Cardiac septum (tissue), 1 donor: ENCODE measurements around the gene HMG20B. TPM values are rescaled to one million over a fixed set of nuclear protein-coding genes. Genes with fewer than 3 reads are reported as not detected.
"Not testable (repeated sequence)": the region's sequence is repeated elsewhere in the genome, so short reads cannot be mapped to it uniquely, and the experiment has no call there.

Experiments
- DNase-seq: peaks from one replicate; pipeline ENCODE4 v3.0.0-alpha.2; 2020; ENCODE audit warnings: low spot score
- intact Hi-C: fragments of 100-400 bp; cut with DNase I; formaldehyde crosslinking; loops from one replicate; pipeline ENCODE4 v1.14.0; 2022
- long read RNA-seq: library from polyadenylated mRNA; unstranded; transcript quantifications from one replicate; pipeline ENCODE4 v2.0.0, GENCODE V29; 2021
- total RNA-seq: library from RNA; stranded (reverse); fragmentation: NEBNext Ultra II Directional; extraction: Animal tissue kit (Norgen Biotek cat#: 25700); gene quantifications from one replicate; pipeline ENCODE4 v1.2.1, GENCODE V29; 2021
- donor health status: DM: no; HTN: no; CAD: no.

Gene HMG20B
- total RNA-seq = 32.6 TPM
- long read RNA-seq, transcript HMG20B-202 (10 exons, 1,596 nt) = major isoform, 82 of 105 reads
- long read RNA-seq, partial matches to known transcripts = 15 of 105 reads
- long read RNA-seq, other reads (novel, unspliced or antisense) = 8 of 105 reads

- intact Hi-C loops = loop anchor here (1.0 to 5.0 kb wide), 2 partner anchors 16 to 66 kb away; partner anchors contain the start of genes FZR1 and MFSD12
Measured at GRCh38 chr19:3572855-3573161, at the start of gene HMG20B. Gene HMG20B, plus strand, starts transcription at chr19:3572944. Its CDS starts 366 bp downstream, at chr19:3573310.

GRCh38 chr19:3523361-3524077 lies 49.2 kb upstream of the HMG20B start:
- intact Hi-C loops = no loop called here
- no peak for DNase-seq

More at GRCh38 chr19:3572855-3573161, at the start of gene HMG20B:
- no peak for DNase-seq

DNA sequence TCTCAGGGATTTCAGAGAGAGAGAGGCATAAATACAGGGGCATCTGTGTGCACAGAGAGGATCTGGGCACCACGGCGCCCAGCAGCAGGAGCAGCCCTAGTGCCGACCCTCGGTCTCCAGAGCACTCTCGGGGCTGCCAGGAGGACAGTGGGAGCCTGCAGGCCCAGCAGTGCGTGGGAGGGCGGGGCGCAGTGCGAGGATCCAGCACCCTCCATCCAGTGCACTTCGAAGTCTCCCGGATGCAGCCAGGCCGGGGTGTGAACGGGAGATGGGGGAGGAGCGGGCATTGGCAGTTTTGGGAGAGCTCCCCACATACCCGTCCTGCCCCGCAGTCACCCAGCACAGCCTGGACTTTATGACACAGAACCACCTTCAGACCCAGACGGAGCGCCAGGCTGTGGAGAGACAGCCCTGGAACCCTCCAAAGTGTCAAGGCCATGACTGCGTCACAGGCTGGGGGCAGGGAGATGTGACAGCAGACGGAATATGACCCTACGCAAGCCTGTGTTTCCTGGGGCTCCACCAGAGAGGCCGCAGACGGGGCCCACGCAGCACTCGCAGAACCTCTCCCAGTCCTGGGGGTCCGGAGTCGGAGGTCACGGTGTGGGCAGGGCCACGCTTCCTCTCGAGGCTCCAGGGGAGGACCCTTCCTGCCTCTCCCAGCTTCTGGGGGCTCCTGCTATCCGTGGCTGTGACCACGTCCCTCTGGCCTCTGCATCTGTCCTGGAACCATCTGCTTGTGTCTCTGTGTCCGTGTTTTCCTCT lies 48.5 kb upstream of the HMG20B start:
- intact Hi-C loops = no loop called here
- no peak for DNase-seq

GRCh38 chr19:3524904-3525451 lies 47.8 kb upstream of the HMG20B start:
- no peak for DNase-seq
- intact Hi-C loops = no loop called here

GRCh38 chr19:3526507-3527237 lies 46.1 kb upstream of the HMG20B start:
- intact Hi-C loops = no loop called here
- DNase-seq = no peak

GRCh38 chr19:3527238-3527910 lies 45.4 kb upstream of the HMG20B start:
- intact Hi-C loops = no loop called here
- no peak for DNase-seq

- DNase-seq = no peak
Measured at GRCh38 chr19:3528080-3528479, 44.7 kb upstream of the HMG20B start.

GRCh38 chr19:3528539-3529211 lies 44.1 kb upstream of the HMG20B start:
- DNase-seq = no peak
- intact Hi-C loops = no loop called here

More at GRCh38 chr19:3528080-3528479, 44.7 kb upstream of the HMG20B start:
- intact Hi-C loops = no loop called here

DNA sequence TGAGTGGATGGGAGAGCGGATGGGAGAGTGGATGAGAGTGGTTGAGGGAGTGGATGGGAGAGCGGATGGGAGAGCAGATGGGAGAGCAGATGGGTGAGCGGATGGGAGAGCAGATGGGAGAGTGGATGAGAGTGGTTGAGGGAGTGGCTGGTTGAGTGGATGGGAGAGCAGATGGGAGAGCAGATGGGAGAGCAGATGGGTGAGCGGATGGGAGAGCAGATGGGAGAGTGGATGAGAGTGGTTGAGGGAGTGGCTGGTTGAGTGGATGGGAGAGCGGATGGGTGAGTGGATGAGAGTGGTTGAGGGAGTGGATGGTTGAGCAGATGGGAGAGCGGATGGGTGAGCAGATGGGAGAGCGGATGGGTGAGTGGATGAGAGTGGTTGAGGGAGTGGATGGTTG lies 43.4 kb upstream of the HMG20B start:
- intact Hi-C loops, DNase-seq: not testable (repeated sequence)

DNA sequence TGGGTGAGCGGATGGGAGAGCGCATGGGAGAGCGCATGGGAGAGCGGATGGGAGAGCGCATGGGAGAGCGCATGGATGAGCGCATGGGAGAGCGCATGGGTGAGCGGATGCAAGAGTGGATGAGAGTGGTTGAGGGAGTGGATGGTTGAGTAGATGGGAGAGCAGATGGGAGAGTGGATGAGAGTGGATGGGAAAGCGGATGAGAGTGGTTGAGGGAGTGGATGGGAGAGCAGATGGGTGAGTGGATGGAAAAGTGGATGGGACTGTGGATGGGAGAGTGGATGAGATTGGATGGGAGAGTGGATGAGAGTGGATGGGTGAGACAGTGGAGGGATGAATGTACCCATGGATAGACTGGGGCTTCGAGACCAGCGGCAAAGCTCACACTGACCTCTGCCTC lies 42.4 kb upstream of the HMG20B start:
- no peak for DNase-seq
- intact Hi-C loops = no loop called here

DNA sequence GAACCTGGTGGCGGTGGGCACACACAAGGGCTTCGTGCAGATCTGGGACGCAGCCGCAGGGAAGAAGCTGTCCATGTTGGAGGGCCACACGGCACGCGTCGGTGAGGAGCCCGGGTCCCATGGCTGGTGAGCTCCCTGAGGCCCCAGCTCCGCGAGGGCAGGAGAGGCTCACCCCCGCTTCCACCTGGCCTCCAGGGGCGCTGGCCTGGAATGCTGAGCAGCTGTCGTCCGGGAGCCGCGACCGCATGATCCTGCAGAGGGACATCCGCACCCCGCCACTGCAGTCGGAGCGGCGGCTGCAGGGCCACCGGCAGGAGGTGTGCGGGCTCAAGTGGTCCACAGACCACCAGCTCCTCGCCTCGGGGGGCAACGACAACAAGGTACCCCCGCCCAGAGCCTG lies 41.0 kb upstream of the HMG20B start:
- intact Hi-C loops = no loop called here
- no peak for DNase-seq

DNA sequence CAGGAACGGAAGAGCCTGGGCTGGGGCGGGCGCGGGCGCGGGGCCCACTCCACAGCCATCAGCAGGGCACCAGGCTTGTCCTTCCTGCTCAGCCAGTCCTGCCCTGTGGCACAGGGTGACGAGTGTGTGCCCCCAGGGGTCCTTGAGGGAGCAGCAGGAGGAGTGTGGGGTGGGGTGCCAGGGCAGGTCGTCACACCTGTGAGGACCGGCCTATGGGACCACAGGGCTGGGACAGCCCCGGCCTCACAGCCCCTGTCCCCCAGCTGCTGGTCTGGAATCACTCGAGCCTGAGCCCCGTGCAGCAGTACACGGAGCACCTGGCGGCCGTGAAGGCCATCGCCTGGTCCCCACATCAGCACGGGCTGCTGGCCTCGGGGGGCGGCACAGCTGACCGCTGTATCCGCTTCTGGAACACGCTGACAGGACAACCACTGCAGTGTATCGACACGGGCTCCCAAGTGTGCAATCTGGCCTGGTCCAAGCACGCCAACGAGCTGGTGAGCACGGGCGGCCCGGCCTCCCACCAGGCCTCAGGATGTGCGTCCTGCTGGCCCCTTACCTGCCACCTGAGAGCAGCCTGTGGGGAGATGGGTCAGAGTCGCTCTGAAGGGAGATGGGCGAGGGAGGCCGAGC lies 40.5 kb upstream of the HMG20B start:
- intact Hi-C loops = no loop called here
- DNase-seq = no peak

DNA sequence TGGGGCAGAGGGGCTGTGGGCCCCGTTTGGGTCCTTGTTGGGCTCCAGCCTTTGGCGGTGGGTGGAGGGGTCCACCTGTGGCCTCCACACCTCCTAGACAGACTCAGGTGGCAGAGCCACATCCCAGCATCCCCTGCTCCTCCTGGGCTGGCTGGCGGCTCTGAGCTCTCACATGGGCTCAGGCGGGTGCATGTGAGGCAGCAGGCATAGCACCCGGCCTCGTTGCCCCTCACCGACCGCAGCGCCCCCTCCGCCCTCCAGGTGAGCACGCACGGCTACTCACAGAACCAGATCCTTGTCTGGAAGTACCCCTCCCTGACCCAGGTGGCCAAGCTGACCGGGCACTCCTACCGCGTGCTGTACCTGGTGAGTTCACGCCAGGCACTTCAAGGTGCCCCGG lies 39.7 kb upstream of the HMG20B start:
- no peak for DNase-seq
- intact Hi-C loops = no loop called here

DNA sequence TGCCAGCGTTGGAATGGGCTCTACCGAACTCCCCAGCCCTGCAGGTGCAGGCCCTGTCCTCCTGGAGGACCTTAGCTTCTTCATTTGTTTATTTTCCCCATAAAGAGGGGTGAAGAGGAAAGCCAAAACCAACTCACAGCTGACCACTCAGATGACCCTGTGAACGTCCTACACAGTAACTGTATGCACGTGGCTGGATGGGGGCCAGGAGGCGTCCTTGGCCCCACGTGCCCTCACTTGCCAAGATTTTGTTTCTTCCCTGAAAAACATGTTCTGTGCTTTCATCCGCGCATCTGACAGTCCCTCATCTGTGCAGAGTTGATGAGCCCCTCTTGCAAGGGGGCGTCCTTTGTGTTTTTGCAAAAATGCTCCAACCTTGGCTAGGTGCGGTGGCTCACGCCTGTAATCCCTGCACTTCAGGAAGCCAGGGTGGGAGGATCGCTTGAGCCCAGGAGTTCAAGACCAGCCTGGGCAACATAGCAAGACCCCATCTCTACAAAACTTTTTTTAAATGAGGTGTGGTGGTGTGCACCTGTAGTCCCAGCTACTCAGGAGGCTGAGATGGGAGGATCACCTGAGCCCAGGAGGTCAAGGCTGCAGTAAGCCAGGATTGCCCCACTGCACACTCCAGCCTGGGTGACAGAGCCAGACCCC lies 39.1 kb upstream of the HMG20B start:
- intact Hi-C loops = no loop called here
- DNase-seq = no peak

DNA sequence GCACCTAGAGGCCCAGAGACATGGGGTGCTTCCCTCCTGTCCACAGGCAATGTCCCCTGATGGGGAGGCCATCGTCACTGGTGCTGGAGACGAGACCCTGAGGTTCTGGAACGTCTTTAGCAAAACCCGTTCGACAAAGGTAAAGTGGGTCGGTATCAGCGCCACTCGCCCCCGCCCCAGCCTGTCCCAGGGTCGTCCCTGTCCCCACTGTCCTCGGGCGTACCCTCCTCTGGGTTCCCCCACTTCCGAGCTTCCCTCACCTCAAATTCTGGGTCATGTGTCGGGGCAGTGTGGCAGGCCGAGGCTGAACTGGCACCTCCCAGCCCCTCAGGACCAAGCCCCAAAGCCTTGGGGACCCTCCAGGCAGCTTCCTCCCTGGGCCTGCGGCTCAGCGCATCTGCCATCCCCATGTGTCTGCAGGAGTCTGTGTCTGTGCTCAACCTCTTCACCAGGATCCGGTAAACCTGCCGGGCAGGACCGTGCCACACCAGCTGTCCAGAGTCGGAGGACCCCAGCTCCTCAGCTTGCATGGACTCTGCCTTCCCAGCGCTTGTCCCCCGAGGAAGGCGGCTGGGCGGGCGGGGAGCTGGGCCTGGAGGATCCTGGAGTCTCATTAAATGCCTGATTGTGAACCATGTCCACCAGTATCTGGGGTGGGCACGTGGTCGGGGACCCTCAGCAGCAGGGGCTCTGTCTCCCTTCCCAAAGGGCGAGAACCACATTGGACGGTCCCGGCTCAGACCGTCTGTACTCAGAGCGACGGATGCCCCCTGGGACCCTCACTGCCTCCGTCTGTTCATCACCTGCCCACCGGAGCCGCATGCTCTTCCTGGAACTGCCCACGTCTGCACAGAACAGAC lies 38.1 kb upstream of the HMG20B start:
- intact Hi-C loops = no loop called here
- DNase-seq = no peak

DNA sequence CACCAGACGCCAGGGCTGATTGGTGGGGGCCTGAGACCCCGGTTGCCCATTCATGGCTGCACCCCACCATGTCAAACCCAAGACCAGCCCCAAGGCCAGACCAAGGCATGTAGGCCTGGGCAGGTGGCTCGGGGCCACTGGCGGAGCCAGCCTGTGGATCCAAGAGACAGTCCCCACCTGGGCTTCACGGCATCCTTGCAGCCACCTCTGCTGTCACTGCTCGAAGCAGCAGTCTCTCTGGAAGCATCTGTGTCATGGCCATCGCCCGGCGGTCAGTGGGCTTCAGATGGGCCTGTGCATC lies 37.6 kb upstream of the HMG20B start:
- no peak for DNase-seq

GRCh38 chr19:3535563-3535965 lies 37.2 kb upstream of the HMG20B start:
- no peak for DNase-seq
- intact Hi-C loops = no loop called here

More for the DNA sequence above, 37.6 kb upstream of the HMG20B start:
- intact Hi-C loops = no loop called here
